Stimulated activated CD8-positive, alpha-beta memory T cell treated with anti-CD3 and anti-CD28 coated beads, Interleukin-4, amount 100 ng/mL, for 1 hour (primary cell): ENCODE measurements around the gene LHPP.

Experiments used
- DNase-seq, 2 donors: peaks; one replicate each; pipeline ENCODE4 v3.0.0-alpha.2; 2020; ENCODE audit warnings: low read depth in 2 of 2, low spot score in 1 of 2

The LHPP gene

DNA sequence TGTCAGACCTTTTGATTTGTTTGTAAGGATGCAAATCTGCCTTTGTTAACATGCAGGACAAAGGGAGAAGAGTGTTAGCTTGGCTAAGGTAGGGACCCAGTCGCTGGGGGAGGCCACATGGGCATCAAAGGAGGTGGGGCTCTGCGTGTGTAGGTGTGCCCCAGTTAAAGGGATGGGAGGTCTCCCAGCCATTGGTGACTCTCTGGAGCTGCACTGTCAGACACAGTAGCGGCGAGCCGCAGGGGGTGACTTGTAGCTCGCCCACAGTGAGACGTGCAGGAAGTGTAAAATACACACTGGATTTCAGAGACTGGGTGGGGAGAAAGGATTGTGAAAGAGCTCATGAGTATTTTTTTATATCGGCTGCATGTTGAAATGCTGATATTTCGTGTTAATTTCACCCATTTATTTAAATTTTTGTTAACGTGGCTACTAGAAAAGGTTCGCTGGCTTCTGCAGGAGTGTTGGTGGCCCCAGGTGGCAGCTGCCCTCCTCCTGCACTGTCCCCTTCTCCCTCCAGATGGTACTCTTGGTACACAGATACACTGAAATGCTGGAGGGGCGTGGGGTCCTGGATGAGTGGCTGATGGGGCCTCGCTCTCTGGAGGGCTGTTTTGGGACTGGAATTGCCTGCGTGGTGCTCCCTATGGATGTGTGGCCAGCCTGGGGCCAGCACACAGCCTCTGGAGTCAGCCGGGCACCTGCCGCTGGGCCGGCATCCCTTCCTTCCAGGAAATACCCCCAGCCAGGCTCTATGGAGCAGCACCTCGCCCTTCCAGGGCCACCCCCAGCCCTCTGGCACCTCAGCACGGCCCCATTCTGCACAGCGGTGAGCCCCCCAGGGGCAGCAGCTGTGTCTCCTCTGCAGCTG is 59.2 kb downstream of the LHPP start:
- DNase-seq = no peak

DNA sequence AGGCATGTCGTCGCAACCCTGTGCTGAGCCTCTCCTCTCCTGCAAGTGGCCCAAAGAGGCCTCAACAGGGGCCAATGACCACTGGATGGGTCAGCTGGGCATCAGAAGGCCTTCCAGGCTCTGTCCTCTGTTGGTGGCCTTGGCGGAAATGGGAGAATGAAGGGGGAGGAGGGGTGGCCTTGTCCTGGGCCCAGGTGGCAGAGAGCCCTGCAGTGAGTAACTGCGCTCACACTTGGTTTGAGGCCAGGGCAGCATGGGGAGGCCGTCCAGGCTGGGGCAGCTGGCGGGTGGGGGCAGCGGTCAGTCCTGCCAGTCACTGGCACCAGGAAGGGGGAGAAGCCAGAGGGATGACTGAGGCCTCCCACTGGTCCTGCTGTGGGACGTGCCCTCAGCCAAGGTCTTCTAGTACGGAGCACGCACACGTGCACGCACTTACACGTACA is 59.8 kb downstream of the LHPP start:
- DNase-seq = no peak

GRCh38 chr10:124522131-124522932 is 60.7 kb downstream of the LHPP start:
- no peak for DNase-seq

DNA sequence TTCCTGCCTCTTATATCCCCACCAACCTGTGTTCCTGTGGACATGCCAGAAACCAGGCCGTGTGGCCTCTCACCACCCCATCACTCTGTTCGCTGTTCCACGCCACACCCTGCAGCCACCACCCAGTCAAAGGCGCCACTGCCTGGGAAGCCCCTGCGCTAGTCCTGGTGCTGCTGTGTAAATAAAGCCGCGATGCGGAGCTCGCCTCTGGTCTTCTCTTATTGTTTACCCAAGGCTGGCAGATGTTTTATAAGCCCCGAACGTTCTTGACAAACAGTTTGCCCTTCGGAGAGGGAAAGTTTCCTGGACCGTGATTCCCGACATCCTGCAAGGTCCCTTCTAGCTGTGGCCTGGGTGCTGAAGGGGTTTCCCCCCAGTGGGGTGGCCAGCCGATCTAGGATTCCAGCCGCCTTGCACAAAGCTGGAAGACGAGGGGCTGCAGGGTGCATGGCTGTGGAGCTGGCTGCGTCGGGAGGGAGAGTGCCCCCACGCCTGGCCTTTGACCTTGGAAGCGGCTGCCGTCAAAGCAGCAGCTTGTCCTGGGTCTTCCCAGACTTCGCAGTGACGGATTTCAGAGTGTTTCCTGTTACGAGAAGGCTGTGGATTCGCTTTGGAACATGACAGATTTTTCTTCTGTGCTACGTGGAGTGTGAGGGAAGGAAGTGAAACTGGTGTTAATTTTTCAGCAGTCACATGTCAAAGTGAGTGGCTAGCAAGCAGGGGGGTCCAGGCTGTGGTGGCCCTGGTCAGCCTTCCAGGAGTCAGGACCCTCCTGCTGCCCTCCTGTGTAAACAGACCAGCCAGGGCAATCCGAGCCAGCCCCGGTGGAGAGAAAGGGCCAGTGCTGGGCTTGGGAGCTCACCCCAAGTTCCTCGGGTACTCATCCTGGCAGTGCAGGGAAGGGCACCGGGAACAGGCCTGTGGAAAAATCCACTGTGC is 61.6 kb downstream of the LHPP start:
- DNase-seq = no peak

GRCh38 chr10:124523901-124524300 is 62.3 kb downstream of the LHPP start:
- DNase-seq = no peak

DNA sequence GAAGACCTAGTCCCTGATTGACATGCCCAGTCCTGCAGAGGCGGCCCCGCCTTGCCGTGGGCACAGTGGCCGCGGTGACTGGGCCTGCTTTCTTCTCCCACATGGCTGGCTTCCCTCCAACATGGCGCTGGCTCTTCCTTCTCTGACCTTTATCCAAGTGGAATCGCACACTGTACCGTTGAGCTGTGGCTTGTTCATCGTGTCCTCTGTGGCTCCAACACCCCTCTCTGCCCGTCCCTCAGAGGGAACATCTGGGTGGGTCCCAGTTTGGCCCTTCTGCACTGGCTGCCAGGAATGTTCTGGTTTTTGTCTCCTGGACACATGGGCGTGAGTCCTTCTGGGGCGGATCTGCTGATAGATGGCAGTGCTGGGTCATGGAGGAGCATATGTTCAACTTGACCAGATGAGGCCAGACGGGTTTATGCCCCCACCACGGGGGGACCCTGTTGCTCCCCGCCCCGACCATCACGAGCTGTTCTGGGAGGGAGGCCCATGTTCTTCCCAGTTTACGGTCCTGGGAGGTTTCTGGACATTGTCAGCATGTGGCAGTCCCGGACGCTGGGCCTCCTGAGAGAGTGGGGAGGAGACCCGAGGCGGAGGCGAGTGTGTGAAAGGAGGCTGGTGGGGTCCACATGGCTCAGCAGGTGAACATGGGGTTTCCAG is 63.5 kb downstream of the LHPP start:
- DNase-seq = no peak

- no peak for DNase-seq
These were observed 64.4 kb downstream of the LHPP start for GRCh38 chr10:124525751-124526600.

DNA sequence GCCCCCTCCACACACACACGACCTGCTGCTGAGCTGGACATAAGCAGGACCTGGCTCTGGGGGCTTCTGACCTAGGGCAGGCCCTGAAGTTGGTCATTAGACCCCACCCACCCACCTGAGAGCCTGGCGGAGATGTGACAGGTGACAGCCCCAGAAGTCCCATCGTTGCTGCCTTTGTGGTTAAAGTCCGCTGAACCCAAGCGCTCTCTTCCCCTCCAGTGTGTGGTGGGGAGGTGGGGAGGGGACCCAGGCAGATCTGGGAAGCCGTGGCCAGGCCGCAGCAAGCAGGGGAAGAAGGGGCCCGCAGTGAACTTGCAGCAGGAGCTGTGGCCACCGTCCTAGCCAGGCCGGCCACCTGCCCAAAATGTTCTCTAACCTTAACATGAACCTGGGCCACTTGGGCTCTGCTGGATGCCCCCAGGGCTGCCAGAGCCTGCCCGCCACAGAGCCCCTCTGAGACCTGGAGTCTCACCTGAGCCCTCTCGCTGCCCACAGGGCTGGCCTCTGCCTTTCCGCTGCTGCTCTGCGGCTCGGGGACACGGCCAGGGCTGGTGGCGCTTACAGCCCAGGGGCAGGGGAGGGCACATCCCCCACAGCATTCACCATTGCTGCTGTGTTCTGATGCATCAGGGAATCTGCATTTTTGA is 65.1 kb downstream of the LHPP start:
- no peak for DNase-seq

GRCh38 chr10:124527874-124528395 is 66.3 kb downstream of the LHPP start:
- no peak for DNase-seq

GRCh38 chr10:124529661-124530214 is 68.1 kb downstream of the LHPP start:
- no peak for DNase-seq

DNA sequence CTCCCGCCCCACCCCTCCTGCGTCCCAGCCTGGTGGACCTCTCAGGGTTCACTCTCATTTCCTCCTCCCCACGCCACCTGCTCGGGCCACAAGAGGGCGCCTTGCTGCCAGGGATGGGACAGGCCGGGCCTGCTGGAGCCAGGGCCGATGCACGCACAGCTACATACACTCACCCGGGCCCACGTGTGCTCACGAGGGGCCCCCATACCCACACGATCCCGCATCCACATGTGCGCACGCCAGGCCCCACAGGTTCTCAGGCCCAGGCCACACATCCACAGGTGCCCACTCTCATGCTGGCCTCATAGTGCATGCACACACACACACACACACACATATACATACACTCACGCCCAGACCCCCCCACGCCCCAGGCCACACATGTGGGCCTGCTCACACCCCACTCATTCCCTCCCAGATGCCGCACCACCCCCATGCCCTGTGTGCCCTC is 68.6 kb downstream of the LHPP start:
- DNase-seq = peak; percentile 62 to 74

GRCh38 chr10:124530816-124531215 is 69.2 kb downstream of the LHPP start:
- DNase-seq = no peak

DNA sequence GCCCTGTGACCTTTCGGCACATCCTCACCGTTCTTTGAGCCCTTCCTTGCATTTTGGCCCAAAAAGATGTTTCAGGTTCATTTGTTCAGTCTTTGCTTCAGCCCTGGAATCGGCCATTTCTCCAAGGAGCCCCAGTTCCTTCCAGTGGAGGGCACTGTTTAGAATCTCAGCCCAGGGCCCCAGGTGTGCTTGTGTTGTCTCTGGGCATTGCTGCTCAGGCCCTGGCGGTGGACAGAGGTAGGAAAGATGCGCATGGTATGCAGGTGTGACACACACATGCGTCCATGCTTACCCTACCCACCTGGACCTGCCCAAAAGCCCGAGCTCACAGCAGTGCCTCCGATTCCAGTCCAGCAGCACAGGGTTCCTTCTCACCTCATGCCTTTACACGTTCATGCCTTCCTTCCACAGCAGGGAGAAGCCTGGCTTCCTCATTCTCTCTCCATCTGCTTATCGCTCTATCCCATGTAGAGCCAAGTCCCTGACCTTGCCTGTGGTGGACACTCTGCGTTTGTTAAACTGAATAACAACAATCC is 70.6 kb downstream of the LHPP start:
- DNase-seq = no peak

DNA sequence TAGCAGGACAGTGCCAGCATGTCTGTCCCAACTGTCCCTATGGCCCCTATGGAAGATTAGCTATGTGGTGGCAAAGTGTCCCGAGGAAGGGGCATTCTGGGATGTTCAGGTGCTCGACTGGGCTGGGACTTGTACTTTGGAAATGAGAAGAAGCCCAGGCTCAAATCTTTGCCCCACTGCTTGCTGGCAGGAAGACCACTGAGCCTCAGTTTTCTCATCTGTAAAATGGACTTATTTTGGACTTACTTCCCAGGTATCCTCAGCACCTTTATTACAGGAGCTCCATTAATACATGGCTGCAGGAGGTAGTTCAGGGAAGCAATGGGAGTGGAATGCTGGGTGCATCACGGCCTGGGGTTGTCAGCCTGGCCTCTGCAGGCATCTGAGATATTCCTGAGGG is 71.2 kb downstream of the LHPP start:
- no peak for DNase-seq

DNA sequence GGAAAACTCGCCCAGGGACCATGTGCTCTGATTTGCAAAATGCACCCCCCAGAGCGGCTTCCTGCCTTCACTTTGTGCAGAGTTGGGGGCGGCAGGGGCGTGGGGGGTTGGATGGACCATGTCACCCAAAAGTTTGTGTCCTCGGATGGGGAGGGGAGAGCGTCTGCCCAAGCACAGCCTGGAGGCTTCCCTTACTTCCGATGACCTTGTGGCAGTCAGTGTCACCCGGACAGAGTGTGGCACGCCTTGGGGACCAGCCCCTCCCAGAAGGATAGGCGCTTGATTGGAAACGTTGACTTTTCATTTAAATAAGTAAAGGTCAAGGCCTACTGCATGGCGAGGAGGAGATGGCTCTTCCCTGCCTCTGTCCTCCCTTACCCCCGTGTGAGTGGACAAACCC is 71.6 kb downstream of the LHPP start:
- DNase-seq = no peak

DNA sequence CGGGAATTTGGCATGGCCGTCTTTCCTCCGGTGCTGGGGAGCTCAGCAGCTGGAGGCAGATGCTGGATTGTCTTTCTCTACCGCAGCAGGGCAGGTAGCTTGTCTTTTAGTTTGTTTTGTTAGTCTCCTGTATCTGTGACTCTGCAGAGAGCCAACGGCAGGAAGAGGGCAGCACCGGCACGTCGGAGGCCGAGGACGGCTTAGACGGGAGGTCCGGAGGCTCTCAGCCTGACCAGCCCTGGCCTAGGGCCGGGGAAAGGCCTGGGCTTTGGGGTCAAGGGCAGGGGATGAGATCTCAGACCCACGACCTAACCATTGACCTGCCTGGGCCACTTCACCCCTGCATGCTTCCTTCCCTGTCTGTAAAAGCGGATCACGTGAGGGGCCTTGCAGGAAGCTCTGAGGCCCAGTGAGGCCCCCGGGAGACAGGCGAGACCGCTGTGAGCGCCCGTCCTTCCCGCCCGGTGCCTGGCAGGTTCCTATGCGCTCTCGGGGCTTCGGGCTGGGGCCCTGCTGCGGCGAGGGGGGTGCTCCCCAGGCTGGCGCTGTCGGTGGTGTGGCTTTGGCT is 72.7 kb downstream of the LHPP start:
- DNase-seq = no peak

GRCh38 chr10:124534826-124535601 is 73.4 kb downstream of the LHPP start:
- no peak for DNase-seq
